HCT116 (cell line): ENCODE data around the gene RASSF7. TPM values are rescaled to one million over a fixed set of nuclear protein-coding genes. Genes with fewer than 3 reads are reported as not detected.

Source experiments
- ATAC-seq: fragments of 200-7000 bp; cut with Tn5 transposase; 2 replicates; pipeline ENCODE4 v1.9.1; 2020; ENCODE audit warnings: mild to moderate bottlenecking, moderate library complexity
- BruUV-seq: library from RNA; stranded (reverse); fragments of 400-500 nt; replicated peaks from 2 replicates; lab custom pipeline; 2021; lab: Mats Ljungman, UMichigan
- CTCF ChIA-PET: fragments of 300-600 bp; sonication (Branson Sonifier 250); formaldehyde crosslinking; loops from one replicate; lab custom pipeline; 2021; ENCODE audit warnings: antibody characterized with exemption; lab: Charles Lee
- POLR2A ChIA-PET: fragments of 300-600, 350-600 bp; sonication (Branson Sonifier 250); formaldehyde crosslinking; loops from one replicate; lab custom pipeline; 2021; ENCODE audit warnings: antibody characterized with exemption; lab: Charles Lee
- RAD21 ChIA-PET, 2 experiments: fragments of 300-600 bp; sonication (Branson Sonifier 250); formaldehyde crosslinking; loops; one replicate each; lab custom pipeline; 2023; ENCODE audit warnings: low total read pairs in 2 of 2; ENCODE audit not compliant: uncharacterized antibody in 2 of 2, unreplicated experiment in 2 of 2, low non-redundant PET in 1 of 2; lab: Charles Lee
- DNase-seq: peaks from one replicate; pipeline ENCODE4 v3.0.0-alpha.2; 2010; ENCODE audit warnings: low read depth, low spot score
- H2AFZ ChIP-seq: fragments of 200-600 bp; shearing (Covaris generic), sonication (generic); 2 replicates; pipeline ENCODE4 v1.6.1; 2017; ENCODE audit warnings: low read depth, mixed run types, mixed read lengths, antibody characterized with exemption, low read length; ENCODE audit not compliant: poor library complexity, severe bottlenecking
- H3K27ac ChIP-seq: 2 replicates; pipeline ENCODE4 v1.5.1; 2012; ENCODE audit warnings: low read depth, low read length
- H3K27me3 ChIP-seq: fragments of 200-600 bp; sonication (generic); 2 replicates; pipeline ENCODE4 v1.6.1; 2016; ENCODE audit warnings: mixed run types, low read length, mixed read lengths; ENCODE audit not compliant: insufficient read depth
- H3K36me3 ChIP-seq, 2 experiments: fragments of 200-500 bp in 1 of 2; fragments of 200-600 bp in 1 of 2; sonication (Bioruptor generic) in 1 of 2; sonication (generic) in 1 of 2; 2 replicates each; pipeline versions ENCODE4 v1.5.1 to v1.6.1; 2014 to 2016; ENCODE audit warnings: low read length in 2 of 2, inconsistent platforms in 1 of 2, mixed read lengths in 1 of 2, mixed run types in 1 of 2; ENCODE audit not compliant: insufficient read depth in 2 of 2, control insufficient read depth in 1 of 2
- H3K4me1 ChIP-seq, 2 experiments: fragments of 200-600 bp in 1 of 2; sonication (generic) in 1 of 2; 2 replicates each; pipeline versions ENCODE4 v1.5.1 to v1.6.1; 2012 to 2017; ENCODE audit warnings: low read length in 2 of 2, inconsistent platforms in 1 of 2, mild to moderate bottlenecking in 1 of 2, mixed read lengths in 1 of 2, mixed run types in 1 of 2, moderate library complexity in 1 of 2; ENCODE audit not compliant: insufficient read depth in 2 of 2, control insufficient read depth in 1 of 2
- H3K4me2 ChIP-seq: fragments of 200-600 bp; sonication (generic); 2 replicates; pipeline ENCODE4 v1.6.1; 2017; ENCODE audit warnings: mixed run types, low read length, mixed read lengths
- H3K4me3 ChIP-seq, 2 experiments: fragments of 200-600 bp in 1 of 2; sonication (generic) in 1 of 2; replicated peaks in 1 of 2; 2 replicates each; pipeline ENCODE4 v1.5.1; 2011 to 2016; ENCODE audit warnings: low read length in 2 of 2, control low read depth in 1 of 2, low read depth in 1 of 2, mild to moderate bottlenecking in 1 of 2, mixed read lengths in 1 of 2, mixed run types in 1 of 2
- H3K79me2 ChIP-seq: fragments of 200-600 bp; sonication (generic); 2 replicates; pipeline ENCODE4 v1.6.1; 2017; ENCODE audit warnings: mild to moderate bottlenecking, mixed run types, low read length, moderate library complexity, mixed read lengths; ENCODE audit not compliant: insufficient read depth
- H3K9ac ChIP-seq: fragments of 200-600 bp; sonication (generic); 2 replicates; pipeline ENCODE4 v1.6.1; 2016; ENCODE audit warnings: low read length, mixed read lengths
- H3K9me2 ChIP-seq: fragments of 200-600 bp; sonication (generic), shearing (Covaris generic); 2 replicates; pipeline ENCODE4 v1.6.1; 2017; ENCODE audit warnings: mixed run types, mild to moderate bottlenecking, moderate library complexity; ENCODE audit not compliant: insufficient read depth
- H3K9me3 ChIP-seq, 2 experiments: fragments of 200-500 bp in 1 of 2; fragments of 200-600 bp in 1 of 2; sonication (Bioruptor generic) in 1 of 2; sonication (generic) in 1 of 2; 2 replicates each; pipeline ENCODE4 v1.6.1; 2014 to 2017; ENCODE audit warnings: low read length in 2 of 2, mixed read lengths in 2 of 2, inconsistent platforms in 1 of 2, low read depth in 1 of 2, mild to moderate bottlenecking in 1 of 2, mixed run types in 1 of 2, moderate library complexity in 1 of 2; ENCODE audit not compliant: control insufficient read depth in 1 of 2, insufficient read depth in 1 of 2
- H4K20me1 ChIP-seq: fragments of 200-600 bp; sonication (generic), shearing (Covaris generic); 2 replicates; pipeline ENCODE4 v1.6.1; 2017; ENCODE audit warnings: mixed run types, mild to moderate bottlenecking, moderate library complexity; ENCODE audit not compliant: insufficient read depth
- EGR1 ChIP-seq: IDR thresholded peaks from 2 replicates; pipeline ENCODE4 v1.6.1; 2012; ENCODE audit warnings: low read depth
- POLR2AphosphoS5 ChIP-seq: IDR thresholded peaks from 2 replicates; pipeline ENCODE4 v1.6.1; 2011; ENCODE audit warnings: mild to moderate bottlenecking, low read depth, low read length, moderate library complexity
- REST ChIP-seq: IDR thresholded peaks from 2 replicates; pipeline ENCODE4 v1.6.1; 2012; ENCODE audit warnings: low read depth
- SP1 ChIP-seq: IDR thresholded peaks from 2 replicates; pipeline ENCODE4 v1.6.1; 2012; ENCODE audit warnings: low read depth
- intact Hi-C: fragments of 100-400 bp; cut with micrococcal nuclease; formaldehyde crosslinking; loops from 2 replicates; pipeline ENCODE4 v1.10.0; 2022
- total RNA-seq: library from RNA; stranded (reverse); gene quantifications from one replicate; pipeline ENCODE4 v1.2.1, GENCODE V29; 2021; ENCODE audit not compliant: unreplicated experiment
- TF ChIP-seq, protein P1 (sequence below), 3 experiments: fragments of 200-600 bp in 1 of 3; sonication (generic) in 1 of 3; IDR thresholded peaks in 2 of 3; conservative IDR thresholded peaks in 1 of 3; 2 replicates each; pipeline ENCODE4 v1.5.1; 2012 to 2017; ENCODE audit warnings: low read depth in 2 of 3, low read length in 2 of 3, antibody characterized with exemption in 1 of 3, borderline replicate concordance in 1 of 3, control low read depth in 1 of 3, mild to moderate bottlenecking in 1 of 3, mixed read lengths in 1 of 3, mixed run types in 1 of 3, moderate library complexity in 1 of 3; ENCODE audit not compliant: insufficient read depth in 1 of 3

The RASSF7 gene
- total RNA-seq, 1 experiment from 2014 or later, result 35.9 TPM

GRCh38 chr11:574632-575312, 14.0 kb downstream of the RASSF7 start:
- no peaks in the 10 kb centered on the region for H3K9me3 ChIP-seq
- ChIA-PET CTCF (interaction anchor here (1.4 kb wide), 1 partner anchor 127 kb away, joined by 4 read pairs; no protein-coding TSS in a partner anchor), RAD21 (no interaction called here), POLR2A (no interaction called here)
- intact Hi-C loops, result no loop called here
- peaks cover 16 to 39% of the 10 kb centered on the region in 2 experiments for H3K4me1 ChIP-seq
- no peaks in the 10 kb centered on the region; the same call in 1 of the 2 replicates for H4K20me1 ChIP-seq
- no peak overlapping the region for H2AFZ ChIP-seq
- H3K36me3 ChIP-seq, result peaks cover 0 to 8% of the 10 kb centered on the region in 2 experiments; a peak in 1 of 4 replicates
- H3K9me2 ChIP-seq, result no peaks in the 10 kb centered on the region
- H3K79me2 ChIP-seq, result peaks cover 34% of the 10 kb centered on the region
- DNase-seq, result no peak
- H3K4me3 ChIP-seq, result peak overlapping the region; percentile 62 to 86
- peak overlapping the region; percentile 82 for H3K9ac ChIP-seq
- peak overlapping the region; percentile 90; the same call in 1 of the 2 replicates for H3K27ac ChIP-seq
- no TSS peak for BruUV-seq
- ATAC-seq, result peak; percentile 1; the same call in 1 of the 2 replicates
- peak overlapping the region; percentile 98 for H3K4me2 ChIP-seq
- TF ChIP-seq, protein P1, sequence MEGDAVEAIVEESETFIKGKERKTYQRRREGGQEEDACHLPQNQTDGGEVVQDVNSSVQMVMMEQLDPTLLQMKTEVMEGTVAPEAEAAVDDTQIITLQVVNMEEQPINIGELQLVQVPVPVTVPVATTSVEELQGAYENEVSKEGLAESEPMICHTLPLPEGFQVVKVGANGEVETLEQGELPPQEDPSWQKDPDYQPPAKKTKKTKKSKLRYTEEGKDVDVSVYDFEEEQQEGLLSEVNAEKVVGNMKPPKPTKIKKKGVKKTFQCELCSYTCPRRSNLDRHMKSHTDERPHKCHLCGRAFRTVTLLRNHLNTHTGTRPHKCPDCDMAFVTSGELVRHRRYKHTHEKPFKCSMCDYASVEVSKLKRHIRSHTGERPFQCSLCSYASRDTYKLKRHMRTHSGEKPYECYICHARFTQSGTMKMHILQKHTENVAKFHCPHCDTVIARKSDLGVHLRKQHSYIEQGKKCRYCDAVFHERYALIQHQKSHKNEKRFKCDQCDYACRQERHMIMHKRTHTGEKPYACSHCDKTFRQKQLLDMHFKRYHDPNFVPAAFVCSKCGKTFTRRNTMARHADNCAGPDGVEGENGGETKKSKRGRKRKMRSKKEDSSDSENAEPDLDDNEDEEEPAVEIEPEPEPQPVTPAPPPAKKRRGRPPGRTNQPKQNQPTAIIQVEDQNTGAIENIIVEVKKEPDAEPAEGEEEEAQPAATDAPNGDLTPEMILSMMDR (IDR thresholded peaks at IDR 0.05 in 2 of 3, conservative IDR thresholded peaks at IDR 0.05 in 1 of 3; ENCODE audit: borderline replicate concordance in 1 of 3, insufficient read depth in 1 of 3, low read depth in 2 of 3, low read length in 2 of 3), result no peak
- TF ChIP-seq REST (no peak), EGR1 (no peak), POLR2AphosphoS5 (no peak), SP1 (no peak)
- H3K27me3 ChIP-seq, result no peaks in the 10 kb centered on the region
